ENCODE data around the gene SLC35E3.

Gene SLC35E3

DNA sequence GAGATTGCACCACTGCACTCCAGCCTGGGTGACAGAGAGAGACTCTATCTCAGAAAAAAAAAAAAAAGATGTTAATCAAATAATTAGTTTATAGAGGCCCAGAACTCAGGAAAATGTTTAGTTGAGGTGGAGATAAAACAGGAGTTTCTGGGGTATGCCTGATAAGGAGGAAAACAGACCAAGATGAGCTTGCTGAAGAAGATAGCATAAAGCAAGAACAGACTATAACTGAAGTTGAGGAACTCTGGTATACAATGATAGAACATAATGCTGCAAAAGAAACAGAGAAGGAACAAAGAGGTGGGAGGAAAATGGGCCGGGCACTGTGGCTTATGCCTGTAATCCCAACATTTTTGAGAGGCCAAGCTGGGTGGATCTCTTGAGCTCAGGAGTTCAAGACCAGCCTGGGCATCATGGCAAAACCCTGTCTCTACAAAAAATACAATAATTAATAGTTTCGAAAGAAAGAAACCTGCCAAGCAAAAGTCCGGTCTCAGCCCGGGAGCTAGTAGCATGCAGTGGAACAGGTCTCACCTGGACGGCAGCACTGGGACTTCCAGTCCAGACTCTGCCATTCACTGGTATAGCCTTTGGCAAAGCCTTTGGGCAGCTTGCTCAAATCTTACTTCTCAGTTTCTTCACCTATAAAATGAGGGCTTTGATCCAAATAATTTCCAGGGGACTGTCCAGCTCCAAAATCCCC is 25.4 kb downstream of the SLC35E3 start:
- DNase-seq, result no peak

DNA sequence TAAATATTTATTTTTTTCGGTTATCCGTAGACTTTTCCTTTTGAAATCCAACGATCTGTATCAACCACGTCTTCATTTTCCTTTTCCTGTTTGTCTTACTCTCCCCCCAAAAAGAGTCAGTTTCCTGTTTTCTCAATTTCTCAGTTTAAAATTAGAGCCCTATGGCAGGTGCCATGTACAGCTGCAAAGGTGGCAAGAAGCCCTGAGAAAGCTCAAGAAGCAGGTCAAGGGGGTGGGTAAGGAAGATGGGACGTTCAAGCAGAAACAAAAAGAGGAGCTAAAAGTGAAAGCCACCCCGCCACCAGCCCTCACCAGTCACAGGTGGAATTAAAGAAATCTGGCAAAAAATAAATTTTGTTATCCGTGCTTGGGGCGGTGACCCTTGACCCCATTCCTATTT is 26.7 kb downstream of the SLC35E3 start:
- no peak for DNase-seq

DNA sequence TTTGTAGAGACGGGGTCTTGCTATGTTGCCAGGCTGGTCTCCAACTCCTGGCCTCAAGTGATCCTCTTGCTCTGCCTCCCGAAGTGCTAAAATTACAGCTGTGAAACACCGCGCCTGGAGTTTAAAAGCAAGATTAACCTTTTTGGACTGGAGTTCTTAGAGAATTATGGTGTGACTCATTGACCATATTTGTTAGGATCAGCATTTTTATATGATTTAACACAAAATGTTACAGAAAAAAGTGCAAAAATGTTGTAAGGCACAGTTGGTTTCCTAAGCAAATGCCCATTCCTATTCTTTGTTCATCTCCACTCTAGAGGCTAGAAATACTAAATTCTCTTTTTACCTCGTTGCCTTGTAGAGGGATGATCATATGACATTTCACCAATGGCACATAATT is 27.6 kb downstream of the SLC35E3 start:
- no peak for DNase-seq

DNA sequence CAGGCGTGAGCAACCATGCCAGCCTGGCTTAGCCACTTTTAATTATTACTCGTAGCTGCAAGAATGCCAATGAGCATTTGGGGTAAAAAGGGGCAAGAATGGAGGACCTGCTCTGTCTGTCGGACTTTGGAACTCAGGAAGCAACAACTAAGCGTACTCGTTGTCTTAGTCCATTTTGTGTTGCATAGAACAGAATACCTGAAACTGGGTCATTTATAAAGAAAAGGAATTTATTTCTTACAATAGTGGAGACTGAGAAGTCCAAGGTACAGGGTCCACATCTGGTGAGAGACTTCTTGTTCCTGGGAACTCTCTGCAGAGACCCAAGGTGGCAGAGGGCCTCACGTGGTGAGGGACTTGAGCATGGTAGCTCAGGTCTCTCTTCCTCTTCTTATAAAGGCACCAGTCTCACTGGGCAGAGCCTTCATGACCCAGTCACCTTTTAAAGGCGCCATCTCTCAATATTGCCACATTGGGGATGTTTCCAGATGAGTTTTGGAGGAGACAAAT is 29.2 kb downstream of the SLC35E3 start:
- no peak for DNase-seq

DNA sequence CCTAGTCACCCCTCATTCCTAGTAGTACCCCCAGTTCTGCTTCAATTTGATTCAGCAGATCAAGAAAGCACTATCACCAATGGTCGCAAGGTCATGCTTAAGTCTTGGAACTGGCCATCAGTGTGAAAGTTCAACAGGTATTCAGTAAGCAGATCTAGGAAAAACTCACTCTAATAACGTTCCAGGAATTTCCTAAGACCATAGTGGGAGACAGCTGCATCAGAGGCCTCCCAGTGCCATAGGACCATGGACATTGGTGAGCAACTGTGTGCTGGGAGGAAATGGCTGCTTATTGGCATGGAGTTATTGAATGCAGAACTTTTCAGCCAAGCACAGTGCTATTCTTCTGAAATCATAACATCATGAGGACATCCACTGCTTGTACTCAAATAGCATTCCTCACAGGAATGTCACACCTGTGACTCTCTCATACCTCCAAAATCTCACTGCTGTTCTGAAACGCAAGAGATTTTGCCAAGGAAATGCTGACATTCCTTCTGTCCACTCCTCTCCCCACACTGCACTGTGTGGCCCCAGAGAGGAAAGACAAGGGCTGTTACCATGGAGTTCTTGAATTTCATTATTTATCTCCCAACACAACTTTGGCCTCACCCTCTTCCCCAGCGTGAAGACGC is 31.1 kb downstream of the SLC35E3 start:
- DNase-seq, result no peak

DNA sequence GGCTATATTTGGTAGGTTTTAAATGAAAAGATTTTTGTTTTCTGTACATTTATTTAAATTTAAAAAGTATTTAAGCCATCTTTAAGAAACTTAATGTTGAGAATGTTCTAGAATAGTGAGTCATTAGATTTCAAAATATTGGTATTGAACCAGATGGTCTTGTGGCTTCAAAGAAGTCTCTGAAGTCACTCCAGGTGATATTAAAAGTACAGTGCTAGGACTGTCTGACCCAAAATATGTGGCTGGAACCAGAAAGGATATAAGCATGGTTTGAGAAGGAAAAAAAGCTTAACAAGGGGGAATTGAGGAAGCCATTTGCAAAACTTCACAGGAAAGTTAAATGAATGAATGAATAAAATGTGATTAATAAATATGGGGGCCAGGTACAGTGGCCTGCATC is 33.3 kb downstream of the SLC35E3 start:
- no peak for DNase-seq

DNA sequence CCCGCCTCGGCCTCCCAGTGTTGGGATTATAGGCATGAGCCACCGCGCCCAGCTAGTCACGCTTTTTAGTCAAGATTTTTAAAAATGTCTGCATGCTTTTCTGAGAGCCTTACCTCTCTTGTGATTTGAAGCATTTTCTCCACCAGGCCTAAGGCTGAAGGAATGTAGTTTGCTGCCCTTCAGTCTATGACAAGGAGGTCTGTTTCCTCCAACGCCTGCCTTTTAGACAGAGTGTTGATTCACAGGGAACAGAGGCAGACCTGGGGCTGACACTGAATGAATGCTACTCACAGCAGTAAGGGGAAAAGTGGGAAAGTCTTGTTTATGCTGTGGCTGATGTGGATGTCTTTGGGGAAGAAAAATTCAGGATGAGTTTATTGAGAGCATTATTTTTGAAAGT is 34.8 kb downstream of the SLC35E3 start:
- no peak for DNase-seq

DNA sequence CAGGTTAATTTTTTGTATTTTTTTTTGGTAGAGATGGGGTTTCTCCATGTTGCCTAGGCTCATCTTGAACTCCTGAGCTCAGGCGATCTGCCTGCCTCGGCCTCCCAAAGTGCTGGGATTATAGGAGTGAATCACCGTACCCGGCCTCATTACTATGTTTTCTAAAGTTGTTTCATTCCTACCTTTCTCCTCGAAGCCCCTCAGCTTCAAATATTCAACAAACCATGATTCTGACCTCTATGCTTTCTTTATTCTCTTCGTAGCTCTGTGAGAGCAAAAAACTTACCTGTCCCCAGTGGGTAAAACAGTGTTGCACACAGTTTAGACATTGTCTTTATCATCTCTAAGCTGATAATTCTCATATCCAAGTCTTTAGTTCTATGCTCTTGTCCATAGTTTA is 35.8 kb downstream of the SLC35E3 start:
- DNase-seq, result no peak

DNA sequence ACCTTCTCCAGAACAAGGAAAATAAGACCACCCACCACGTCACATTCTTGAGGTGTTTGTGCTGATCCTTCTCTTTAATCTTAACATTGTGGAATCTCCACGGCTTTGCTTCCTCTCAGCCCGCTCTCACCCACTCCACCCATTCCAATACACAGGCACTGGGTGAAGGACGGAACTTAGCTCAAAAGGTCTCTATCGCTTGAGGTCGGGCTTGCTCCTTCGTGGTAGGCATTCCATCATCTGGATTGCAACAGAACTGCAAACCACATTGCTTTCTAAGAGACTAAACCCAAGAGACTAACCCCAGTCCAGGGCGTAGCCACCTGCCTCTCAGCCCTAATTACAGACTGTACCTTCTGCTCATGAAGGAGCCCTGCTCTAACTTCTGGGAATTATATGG is 38.0 kb downstream of the SLC35E3 start:
- DNase-seq, result no peak

DNA sequence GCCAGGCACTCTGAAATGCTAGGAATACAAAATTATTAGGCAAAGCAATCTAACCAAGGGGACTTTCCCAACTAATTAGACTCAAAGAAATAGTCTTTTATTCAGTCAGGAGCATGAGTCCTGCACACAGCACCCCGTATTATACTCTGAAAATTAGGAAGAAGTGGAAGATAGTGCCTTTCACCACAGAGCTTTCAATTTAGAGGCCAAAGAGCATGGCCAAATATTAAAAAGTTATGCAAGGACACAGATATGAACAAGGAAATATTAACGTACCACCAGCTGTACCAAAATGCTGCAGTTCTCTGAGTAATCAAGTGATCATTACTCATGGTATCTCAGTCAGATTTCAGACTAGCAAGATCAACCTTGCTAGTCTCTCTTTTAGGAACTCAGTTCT is 39.4 kb downstream of the SLC35E3 start:
- no peak for DNase-seq

DNA sequence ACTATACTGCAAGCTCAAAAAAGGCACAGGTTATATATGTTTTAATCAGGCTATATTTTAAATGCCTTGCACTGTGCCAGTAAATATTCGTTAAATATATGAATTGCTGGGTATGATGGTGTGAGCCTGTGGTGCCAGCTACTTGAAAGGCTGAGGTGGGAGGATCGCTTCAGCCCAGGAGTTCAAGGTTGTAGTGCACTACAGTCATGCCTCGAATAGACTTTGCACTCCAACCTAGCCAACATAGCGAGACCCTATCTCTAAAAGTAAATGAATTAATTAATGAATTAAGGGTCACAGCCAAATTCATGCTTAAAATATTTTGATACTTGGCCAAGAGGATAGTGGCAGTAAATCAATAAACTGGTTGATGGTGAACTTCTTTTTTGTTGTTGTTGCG is 39.8 kb downstream of the SLC35E3 start:
- DNase-seq, result no peak

DNA sequence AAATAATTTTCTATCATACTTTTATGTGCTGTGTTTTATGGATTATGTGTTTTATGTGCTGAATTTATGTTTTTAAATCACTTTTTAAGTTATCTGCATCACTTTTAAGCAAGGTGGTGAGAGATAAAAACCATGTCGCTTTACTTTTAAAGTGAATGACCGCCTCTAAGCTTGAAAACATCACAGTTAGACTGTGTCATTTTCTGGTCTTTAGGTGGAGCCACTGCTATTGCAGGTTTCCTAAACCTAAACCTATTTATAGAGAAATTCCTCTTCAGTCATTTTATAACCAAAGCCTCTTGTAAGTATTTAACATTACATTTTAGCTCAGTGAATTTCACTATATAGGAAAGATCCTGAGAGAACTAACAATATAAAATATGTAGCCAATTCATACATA is 41.0 kb downstream of the SLC35E3 start:
- peak; percentile 7 for DNase-seq

DNA sequence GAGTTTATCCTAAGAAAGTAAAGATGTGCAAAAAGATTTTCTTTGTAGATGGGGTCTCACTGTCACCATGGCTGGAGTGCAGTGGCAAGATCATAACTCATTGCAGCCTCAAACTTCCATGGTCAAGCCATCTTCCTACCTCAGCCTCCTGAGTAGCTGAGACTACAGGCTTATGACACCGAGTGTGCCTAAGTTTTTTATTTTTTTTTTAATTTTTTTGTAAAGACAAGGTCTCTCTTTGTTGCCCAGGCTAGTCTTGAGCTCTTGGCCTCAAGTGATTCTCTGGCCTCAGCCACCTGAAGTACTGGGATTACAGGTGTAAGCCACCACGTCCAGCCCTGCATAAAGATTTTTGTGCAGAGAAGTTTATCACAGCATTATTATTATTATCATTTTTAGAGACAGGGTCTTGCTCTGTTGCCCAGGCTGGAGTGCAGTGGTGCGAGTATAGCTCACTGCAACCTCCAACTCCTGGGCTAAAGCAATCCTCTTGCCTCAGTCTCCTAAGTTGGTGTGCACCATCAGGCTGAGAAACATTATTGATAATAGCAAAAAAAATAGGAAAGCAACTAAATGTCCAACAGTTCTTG is 42.7 kb downstream of the SLC35E3 start:
- no peak for DNase-seq

DNA sequence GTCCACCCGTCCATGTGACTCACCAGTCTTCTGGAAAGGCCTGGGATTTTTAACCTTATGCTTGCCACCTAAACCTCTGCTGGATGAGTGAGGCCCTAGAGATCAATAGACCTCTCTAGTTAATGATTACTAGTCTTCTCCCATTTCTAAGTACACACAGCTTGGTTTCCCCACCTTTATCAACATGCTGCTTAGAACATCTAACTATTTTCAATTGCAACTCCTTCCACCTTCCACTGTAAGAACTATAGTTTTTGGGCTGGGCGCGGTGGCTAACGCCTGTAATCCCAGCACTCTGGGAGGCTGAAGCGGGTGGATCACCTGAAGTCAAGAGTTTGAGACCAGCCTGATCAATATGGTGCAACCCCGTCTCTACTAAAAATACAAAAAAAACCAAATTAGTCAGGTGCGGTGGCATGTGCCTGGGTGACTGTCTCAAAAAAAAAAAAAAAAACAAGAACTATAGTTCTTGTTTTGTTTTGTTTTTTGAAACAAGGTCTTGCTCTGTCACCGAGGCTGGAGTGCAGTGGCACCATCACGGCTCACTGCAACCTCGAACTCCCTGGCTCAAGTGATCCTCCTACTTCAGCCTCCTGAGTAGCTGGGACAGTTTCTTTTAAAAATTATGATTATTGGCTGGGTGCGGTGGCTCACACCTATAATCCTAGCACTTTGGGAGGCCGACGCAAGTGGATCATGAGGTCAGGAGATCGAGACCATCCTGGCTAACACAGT is 43.3 kb downstream of the SLC35E3 start:
- DNase-seq, result no peak

DNA sequence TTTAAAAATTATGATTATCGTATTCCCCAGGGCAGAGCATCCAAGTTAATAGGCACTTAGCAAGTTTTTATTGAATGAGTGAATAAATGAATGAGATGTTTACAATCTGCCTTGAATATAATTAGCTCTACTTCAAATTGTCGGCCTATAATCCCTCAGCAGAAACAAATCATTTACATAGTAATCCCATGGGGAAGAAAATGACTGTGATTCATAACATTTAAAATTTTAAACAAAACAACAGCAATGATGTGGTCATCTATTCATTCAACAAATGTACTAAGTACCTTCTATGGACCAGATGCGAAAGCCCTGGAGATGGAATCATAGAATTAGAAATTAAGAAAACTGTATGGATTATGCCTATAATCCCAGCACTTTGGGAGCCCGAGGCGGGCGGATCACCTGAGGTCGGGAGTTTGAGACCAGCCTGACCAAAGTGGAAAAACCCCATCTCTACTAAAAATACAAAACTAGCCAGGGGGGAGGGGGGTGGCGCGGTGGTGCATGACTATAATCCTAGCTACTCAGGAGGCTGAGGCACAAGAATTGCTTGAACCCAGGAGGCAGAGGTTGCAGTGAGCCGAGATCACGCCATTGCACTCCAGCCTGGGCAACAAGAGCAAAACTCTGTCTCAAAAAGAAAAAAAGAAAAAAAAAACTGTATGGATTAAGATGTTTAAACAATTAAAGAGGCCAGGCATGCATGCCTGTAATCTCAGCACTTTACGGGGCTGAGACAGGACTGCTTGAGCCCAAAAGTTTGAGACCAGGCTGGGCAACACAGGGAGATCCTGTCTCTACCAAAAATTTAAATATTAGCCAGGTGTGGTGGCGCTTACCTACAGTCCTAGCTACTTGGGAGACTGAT is 44.3 kb downstream of the SLC35E3 start:
- DNase-seq, result no peak

DNA sequence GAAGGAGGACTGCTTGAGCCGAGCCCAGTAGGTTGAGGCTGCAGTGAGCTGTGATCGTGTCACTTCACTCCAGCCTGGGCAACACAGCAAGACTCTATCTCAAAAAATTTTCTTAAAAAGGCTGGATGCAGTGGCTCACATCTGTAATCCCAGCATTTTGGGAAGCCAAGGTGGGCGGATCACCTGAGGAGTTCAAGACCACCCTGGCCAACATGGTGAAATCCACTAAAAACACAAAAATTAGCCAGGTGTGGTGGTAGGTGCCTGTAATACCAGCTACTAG is 44.9 kb downstream of the SLC35E3 start:
- DNase-seq, result no peak

DNA sequence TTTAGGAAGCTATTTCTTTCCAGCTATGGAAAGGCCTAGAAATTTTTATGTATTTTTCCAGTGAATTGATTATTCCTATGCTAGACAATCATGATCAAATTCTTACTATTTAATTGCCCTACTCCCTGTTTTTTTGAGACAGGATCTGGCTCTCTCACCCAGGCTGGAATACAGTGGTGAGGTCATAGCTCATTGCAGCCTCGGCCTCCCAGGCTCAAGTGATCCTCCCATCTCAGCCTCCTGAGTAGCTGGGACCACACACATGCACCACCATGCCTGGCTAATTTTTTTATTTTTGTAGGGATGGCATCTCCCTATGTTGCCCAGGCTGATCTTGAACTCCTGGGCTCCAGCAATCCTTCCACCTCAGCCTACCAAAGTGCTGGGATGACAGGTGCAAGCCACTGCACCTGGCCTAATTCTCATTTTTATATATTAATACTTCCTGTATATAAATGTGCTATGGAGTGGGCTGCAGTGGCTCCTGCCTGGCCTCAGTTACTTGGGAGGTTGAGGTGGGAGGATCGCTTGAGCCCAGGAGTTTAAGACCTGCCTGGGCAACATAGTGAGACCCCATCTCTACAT is 46.0 kb downstream of the SLC35E3 start:
- DNase-seq, result no peak

DNA sequence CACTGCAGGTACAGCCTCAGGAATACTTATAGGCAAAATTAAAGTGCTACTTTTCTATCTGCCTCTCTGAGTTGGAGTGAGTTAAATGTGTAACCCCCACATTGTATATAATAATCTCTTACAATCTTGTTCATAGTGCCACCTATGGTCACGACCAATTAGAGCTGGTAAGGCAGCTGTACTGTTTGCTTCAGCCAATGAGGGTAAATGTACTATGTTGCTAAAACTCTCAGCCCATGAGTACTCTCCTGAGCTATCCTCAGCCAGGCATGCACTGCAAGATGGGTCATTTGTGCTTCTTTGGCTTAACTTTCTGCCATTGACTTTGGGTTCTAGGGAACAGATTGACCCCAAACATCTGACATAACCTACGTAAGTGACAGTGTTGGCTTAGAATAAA is 47.0 kb downstream of the SLC35E3 start:
- peak; percentile 44 for DNase-seq

DNA sequence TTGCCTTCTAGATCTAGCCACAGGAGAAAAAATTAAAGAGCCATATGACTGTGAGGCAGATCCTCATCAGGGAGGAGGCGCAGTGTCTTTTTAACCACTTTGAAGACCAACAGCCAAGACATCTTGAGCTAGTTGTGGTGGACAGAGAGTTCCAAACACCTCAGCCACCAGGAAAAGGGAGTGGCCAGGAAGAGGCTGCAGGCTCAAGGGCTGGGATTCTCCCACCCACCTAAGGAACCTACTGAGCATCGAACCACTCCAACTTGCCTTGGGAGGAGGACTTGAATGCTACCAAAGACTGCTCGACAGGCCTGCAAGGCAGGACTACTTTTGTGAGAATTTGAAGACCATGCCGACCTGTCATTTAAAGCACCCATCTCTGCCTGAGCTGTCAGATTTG is 47.5 kb downstream of the SLC35E3 start:
- no peak for DNase-seq

DNA sequence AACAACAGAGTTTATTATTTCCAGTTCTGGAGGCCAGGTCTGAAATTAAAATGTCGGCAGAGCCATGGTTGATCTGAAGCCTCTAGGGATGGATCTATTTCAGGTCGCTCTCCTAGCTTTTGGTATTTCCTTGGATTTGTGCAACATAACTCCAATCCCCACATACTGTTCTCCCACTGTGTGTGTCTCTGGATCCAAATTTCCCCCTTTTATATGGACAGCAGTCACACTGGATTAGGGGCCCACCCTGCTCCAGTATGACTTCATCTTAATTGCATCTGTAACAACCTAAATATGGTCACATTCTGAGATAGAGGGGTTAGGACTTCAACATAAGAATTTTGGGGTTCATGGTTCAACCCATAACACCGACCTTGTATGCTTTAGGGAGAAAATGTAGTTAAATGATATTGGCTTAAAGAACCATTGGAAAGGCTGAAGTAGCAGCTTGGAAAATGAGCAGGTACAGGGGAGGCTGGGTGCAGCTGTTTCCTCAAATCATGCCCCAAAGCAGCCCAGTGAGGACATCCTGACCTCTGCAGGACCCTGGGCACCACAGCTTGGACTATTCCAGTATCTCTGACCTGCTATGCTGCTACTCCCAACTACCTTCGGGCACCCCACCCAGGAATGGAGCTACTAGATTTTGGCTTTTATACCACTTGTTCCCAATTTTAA is 48.1 kb downstream of the SLC35E3 start:
- DNase-seq, result no peak

DNA sequence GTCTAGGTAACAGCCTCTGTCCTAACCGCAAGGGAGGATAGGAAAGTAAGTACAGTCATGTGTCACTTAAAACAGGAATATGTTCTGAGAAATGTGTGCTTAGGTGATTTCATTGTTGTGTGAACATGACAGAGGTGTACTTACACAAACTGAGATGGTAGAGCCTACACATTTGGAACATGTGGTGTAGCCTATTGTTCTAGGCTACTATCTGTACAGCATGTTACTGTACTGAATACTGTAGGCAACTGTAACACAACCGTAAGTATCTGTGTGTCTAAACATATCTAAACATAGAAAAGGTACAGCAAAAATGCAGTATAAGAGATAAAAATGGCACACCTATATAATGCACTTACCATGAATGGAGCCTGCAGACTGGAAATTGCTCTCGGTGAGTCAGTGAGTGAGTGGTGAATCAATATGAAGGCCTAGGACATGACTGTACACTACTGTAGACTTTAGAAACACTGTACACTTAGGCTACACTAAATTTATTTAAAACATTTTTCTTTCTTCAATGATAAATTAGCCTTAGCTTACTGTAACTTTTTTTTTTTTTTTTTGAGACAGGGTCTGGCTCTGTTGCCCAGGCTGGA is 48.8 kb downstream of the SLC35E3 start:
- no peak for DNase-seq

DNA sequence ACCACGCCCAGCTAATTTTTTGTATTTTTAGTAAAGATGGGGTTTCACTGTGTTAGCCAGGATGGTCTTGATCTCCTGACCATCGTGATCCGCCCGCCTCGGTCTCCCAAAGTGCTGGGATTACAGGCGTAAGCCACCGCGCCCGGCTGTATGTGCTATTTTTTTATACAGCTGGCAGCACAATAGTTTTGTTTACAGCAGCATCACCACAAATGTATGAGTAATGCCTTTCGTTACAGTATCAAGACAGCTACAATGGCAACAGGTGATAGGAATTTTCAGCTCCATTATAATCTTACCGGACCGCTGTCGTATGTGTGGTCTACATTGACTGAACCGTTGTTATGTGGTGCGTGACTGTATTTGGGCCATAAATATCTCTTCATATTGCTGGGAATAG is 50.4 kb downstream of the SLC35E3 start:
- no peak for DNase-seq

Measured in GDM1 (cell line).